Measurements from ENCODE around the gene MFSD12. TPM values are rescaled to one million over a fixed set of nuclear protein-coding genes. Genes with fewer than 3 reads are reported as not detected.
A peak's percentile ranks its signal among the peaks of the same experiment; 100 is the strongest.

The MFSD12 gene
- total and polyA plus RNA-seq, 2 donors (not counting 3 experiments of a cell fraction or from before 2014, with no cell fraction given): 51.7 to 78.9 TPM

GRCh38 chr19:3507371-3508120, 49.8 kb downstream of the MFSD12 start:
- Histone ChIP-seq H3K9me1 (replicated peaks; ENCODE audit: control insufficient read depth, extremely low read depth, insufficient read depth, low read length) (no peaks in the 10 kb centered on the region), H3K4me1 (ENCODE audit: control insufficient read depth, extremely low read depth, insufficient read depth, low read length) (peaks cover 10% of the 10 kb centered on the region), H3K79me2 (ENCODE audit: control insufficient read depth, insufficient read depth, low read length) (peaks cover 63% of the 10 kb centered on the region), H3K9ac (replicated peaks; ENCODE audit: extremely low read depth, insufficient read depth, low read length) (peak overlapping the region; percentile 85), H3K4me2 (ENCODE audit: insufficient read depth, low read length) (peak overlapping the region; percentile 73), H3K36me3 (ENCODE audit: control insufficient read depth in 2 of 2, extremely low read depth in 1 of 2, insufficient read depth in 2 of 2, low read length in 2 of 2) (peaks cover 0 to 10% of the 10 kb centered on the region in 2 experiments), H4K20me1 (replicated peaks; ENCODE audit: control insufficient read depth, extremely low read depth, insufficient read depth, low read length) (no peaks in the 10 kb centered on the region), H3K27ac (ENCODE audit: insufficient read depth, low read depth, low read length) (peak overlapping the region; percentile 30), H3K4me3 (replicated peaks in 1 of 3; ENCODE audit: insufficient read depth in 1 of 3, low read depth in 1 of 3, low read length in 3 of 3) (peak overlapping the region; percentile 63 to 91 (median 77)), H3K9me3 (replicated peaks; ENCODE audit: control insufficient read depth, insufficient read depth, low read length) (no peaks in the 10 kb centered on the region), H3K27me3 (ENCODE audit: control insufficient read depth in 2 of 2, insufficient read depth in 2 of 2, low read length in 2 of 2) (no peaks in the 10 kb centered on the region), H2AFZ (ENCODE audit: low read depth, low read length) (no peak overlapping the region)
- DNase-seq (ENCODE audit: low read depth, low spot score): peak; percentile 11
- dilution Hi-C loops (cut with MboI; ENCODE audit: extremely low pct_ligation_motif_present, low sequenced_read_pairs): no loop called here
- ChIA-PET CTCF (interaction anchor here (0.7 to 1.9 kb wide), 2 partner anchors 22 to 37 kb away, joined by 3 to 9 read pairs; no protein-coding TSS in a partner anchor), POLR2A (no interaction called here)
- intact Hi-C loops (cut with micrococcal nuclease): loop anchor here (2.0 kb wide), 1 partner anchor 65 kb away; the partner anchor contains the start of gene HMG20B
- BruUV-seq (replicated peaks): TSS peak; percentile 33
- TF ChIP-seq POLR2AphosphoS5 (IDR thresholded peaks at IDR 0.05; ENCODE audit: insufficient read depth, low read depth, low read length) (no peak), JUN (IDR thresholded peaks at IDR 0.05; ENCODE audit: borderline replicate concordance, insufficient read depth, insufficient read length, low read depth) (no peak), POLR2A (IDR thresholded peaks at IDR 0.05; ENCODE audit: low read depth, low read length) (no peak), MAX (IDR thresholded peaks at IDR 0.05; ENCODE audit: insufficient read depth, insufficient read length) (no peak), MYC (IDR thresholded peaks at IDR 0.05; ENCODE audit: low read depth, low read length) (no peak), FOS (IDR thresholded peaks at IDR 0.05; ENCODE audit: borderline replicate concordance, insufficient read depth, low read length) (no peak), CTCF (IDR thresholded peaks at IDR 0.05; ENCODE audit: extremely low read depth in 1 of 2, insufficient read depth in 1 of 2, low read depth in 1 of 2, low read length in 2 of 2) (no peak), GATA2 (IDR thresholded peaks at IDR 0.05; ENCODE audit: insufficient read depth, insufficient read length, low read depth, low read length) (no peak), EZH2 (IDR thresholded peaks at IDR 0.05; ENCODE audit: borderline replicate concordance, low read depth, low read length, severe bottlenecking) (no peak)
- FAIRE-seq: peak; percentile 75

All from endothelial cell of umbilical vein (primary cell).